ES-I3 (cell line): ENCODE data around the gene CCSER1.
"Not testable (repeated sequence)": the region's sequence is repeated elsewhere in the genome, so short reads cannot be mapped to it uniquely, and the experiment has no call there.

Experiments
- H3K36me3 ChIP-seq: 2 replicates; pipeline ENCODE4 v1.6.1; 2013; ENCODE audit warnings: mild to moderate bottlenecking, low read length, control low read depth, moderate library complexity; ENCODE audit not compliant: insufficient read depth
- H3K4me1 ChIP-seq: 2 replicates; pipeline ENCODE4 v1.6.1; 2013; ENCODE audit warnings: mild to moderate bottlenecking, control low read depth, low read length; ENCODE audit not compliant: insufficient read depth
- H3K9ac ChIP-seq: 2 replicates; pipeline ENCODE4 v1.6.1; 2013; ENCODE audit warnings: low read depth, mild to moderate bottlenecking, low read length, moderate library complexity
- H3K9me3 ChIP-seq: 2 replicates; pipeline ENCODE4 v1.6.1; 2013; ENCODE audit warnings: mild to moderate bottlenecking, low read length, moderate library complexity; ENCODE audit not compliant: control insufficient read depth, insufficient read depth

Gene CCSER1

DNA sequence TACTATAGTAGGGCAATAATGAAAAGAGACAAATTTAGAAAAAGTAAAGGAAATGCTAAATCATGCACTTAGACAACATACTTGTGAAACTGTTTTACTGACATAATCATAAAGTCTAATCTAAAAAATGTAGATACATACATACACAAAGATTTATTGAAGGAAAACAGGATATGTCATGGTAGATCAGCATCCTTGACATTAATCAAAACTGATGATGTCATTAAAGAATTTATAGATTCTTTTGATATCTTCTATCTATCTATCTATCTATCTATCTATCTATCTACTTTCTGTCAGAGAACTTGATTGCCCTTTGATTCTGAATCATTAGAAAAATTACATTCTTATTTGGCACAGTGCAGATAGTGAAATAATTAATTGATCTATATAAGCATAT lies 311.3 kb downstream of the CCSER1 start:
- H3K36me3 ChIP-seq: no peaks in the 10 kb centered on the region
- H3K9me3 ChIP-seq: no peaks in the 10 kb centered on the region
- no peak overlapping the region for H3K9ac ChIP-seq
- no peaks in the 10 kb centered on the region for H3K4me1 ChIP-seq

DNA sequence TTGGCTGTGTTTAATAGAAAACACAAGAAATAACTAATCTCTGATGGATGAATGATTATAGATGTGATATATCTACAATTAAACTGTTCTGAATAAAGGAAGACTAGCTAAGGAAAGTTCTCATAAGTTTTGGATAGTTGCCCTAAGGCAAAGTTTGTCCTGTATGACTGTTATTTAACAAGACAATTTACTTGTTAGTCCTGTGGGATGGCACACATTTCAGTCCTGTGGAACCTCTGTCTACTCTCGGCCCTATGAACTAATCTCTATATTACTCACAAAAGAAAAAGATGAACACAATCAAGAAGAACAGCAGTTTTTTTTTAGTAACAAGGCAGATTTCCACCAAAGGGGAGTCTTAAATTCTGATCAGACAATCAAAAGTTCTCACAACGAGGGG lies 314.6 kb downstream of the CCSER1 start:
- no peak overlapping the region for H3K9ac ChIP-seq
- no peaks in the 10 kb centered on the region for H3K4me1 ChIP-seq
- H3K36me3 ChIP-seq: no peaks in the 10 kb centered on the region
- H3K9me3 ChIP-seq: no peaks in the 10 kb centered on the region

DNA sequence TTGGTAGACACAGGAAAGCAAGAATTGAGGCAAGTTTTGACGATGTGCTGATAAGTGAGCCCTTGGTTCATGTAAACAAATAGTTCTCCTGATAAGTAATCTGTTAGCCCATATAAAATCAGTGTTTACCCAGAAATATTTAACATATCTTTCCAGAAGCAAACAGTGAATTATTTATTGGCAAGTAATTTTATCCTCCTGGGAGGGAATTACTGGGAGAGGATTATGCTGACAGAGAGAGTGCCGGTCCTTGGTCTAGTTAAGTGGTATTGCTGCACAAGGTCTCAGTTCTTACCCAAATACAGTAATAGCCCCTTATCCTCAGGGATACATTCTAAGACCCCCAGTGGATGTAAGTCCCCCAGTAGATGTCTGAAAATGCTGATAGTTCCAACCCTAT lies 315.4 kb downstream of the CCSER1 start:
- H3K4me1 ChIP-seq: no peaks in the 10 kb centered on the region
- H3K9me3 ChIP-seq: no peaks in the 10 kb centered on the region
- no peak overlapping the region for H3K9ac ChIP-seq
- H3K36me3 ChIP-seq: no peaks in the 10 kb centered on the region

DNA sequence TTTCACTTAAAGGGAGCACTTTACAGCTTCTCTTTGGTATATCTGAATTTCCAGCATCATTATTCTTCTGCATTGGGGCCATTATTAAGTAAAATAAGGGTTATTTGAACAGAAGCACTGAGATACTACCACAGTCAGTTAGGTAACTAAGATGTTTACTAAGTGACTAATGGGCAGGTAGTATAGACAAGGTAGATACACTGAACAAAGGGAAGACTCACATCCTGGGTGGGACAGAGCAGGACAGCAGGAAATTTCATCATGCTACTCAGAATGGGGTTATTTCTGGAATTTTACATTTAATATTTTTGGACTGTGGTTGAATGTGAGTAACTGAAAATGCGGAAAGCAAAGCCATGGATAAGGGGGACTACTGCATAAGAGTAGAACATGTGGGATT lies 316.0 kb downstream of the CCSER1 start:
- no peaks in the 10 kb centered on the region for H3K36me3 ChIP-seq
- H3K9ac ChIP-seq: no peak overlapping the region
- H3K4me1 ChIP-seq: no peaks in the 10 kb centered on the region
- no peaks in the 10 kb centered on the region for H3K9me3 ChIP-seq

DNA sequence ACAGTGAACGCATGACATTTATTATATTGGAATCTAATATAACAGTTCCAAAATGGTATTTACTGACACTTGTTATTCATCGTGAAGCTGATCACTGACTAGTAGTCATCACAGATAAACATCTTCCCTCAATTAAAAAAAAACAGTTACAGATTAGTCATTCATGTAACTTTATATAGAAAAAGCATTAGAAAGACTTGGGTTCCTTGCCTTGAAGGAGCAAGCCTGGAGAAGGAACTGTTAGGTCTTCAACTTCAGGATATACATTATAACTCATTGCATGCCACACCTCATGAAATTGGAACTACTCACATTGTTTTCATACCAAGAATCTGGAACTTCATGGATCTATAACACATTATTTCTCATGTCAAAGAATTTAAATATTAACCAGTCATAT lies 317.7 kb downstream of the CCSER1 start:
- Histone ChIP-seq H3K9ac (no peak overlapping the region), H3K9me3 (peaks cover 2% of the 10 kb centered on the region; the same call in 1 of the 2 replicates), H3K4me1 (no peaks in the 10 kb centered on the region), H3K36me3 (no peaks in the 10 kb centered on the region)

DNA sequence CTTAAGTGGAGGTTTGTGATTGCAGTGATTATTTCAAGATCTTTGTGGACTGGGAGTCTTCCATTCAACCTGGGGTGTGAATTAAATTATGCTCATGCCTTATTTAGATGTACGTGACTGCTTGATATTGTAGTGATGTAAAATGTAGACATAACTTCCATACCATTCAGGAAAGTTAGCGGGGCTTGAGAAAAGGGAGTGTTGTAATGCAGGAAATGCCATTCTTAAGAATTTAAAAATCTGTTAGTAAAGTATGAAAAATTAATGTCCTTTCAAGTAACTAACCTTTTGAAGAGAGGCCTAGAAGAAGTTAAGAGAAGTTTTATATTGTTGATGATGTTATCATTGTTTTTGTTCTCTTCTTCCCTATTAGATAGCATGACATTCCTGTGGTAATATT lies 318.2 kb downstream of the CCSER1 start:
- Histone ChIP-seq H3K36me3 (no peaks in the 10 kb centered on the region), H3K9me3 (peaks cover 2% of the 10 kb centered on the region; the same call in 1 of the 2 replicates), H3K9ac (no peak overlapping the region), H3K4me1 (no peaks in the 10 kb centered on the region)

DNA sequence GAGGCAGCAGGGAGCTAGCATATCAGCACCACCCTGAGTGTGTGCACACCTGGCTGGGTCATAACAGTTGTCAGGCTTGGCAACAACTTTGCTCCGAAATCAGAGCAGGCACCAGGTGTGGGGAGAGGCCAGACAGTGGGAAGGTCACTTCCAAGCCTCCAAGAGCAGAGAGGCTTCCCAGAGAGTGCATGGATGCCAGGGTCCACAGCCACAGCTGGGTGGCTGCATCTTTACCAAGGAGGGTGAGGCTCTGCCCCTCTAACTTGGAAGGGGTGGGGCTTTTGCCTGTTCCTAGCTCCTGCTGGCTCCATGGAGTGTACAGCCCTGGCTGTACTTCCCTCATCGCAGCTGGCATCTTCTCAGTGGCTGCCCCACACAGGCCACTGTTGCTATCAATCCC lies 322.4 kb downstream of the CCSER1 start:
- Histone ChIP-seq H3K4me1 (no peaks in the 10 kb centered on the region), H3K36me3 (no peaks in the 10 kb centered on the region), H3K9me3 (peaks cover 2% of the 10 kb centered on the region; the same call in 1 of the 2 replicates), H3K9ac (no peak overlapping the region)

DNA sequence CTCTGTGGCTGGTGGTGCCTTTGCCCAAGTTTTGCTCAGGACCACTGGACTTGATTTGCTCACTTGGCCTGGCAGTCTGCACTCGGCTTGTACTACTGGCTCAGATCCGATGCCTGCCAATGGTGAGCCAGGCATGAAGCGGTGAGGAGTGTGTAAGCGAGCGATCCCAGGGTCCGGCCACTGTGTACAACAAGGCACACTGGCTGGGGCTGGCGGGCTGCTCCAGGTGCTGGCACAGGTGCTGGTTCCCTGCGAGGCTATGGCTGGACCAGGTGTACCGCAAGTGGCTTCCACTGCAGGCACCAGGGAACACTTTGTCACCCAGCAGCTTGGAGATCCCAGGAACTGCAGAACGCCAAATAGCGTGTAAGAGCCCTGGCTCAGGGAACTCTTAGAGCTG lies 329.7 kb downstream of the CCSER1 start:
- H3K9ac ChIP-seq: no peak overlapping the region
- H3K36me3 ChIP-seq: no peaks in the 10 kb centered on the region
- H3K4me1 ChIP-seq: no peaks in the 10 kb centered on the region
- H3K9me3 ChIP-seq: peaks cover 4% of the 10 kb centered on the region; the same call in 1 of the 2 replicates

DNA sequence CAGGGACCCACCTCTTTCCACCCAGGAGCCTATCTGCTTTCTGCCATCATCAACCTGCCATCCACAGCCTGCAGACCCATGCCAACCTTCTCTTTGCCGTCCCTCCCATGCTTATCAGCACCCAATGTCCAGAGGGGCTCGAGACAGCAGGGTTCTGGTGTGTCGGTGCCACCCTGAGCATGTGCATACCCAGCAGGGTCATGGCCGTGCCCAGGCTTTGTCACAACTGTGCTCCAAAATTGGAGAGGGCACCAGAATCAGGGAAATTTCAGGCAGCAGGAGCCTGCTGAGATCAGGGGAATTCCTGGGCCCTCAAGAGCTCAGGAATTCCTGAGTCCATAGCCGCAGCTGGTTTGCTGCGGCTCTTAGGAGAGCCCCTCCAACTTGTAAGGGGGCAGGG lies 330.6 kb downstream of the CCSER1 start:
- H3K9me3 ChIP-seq: peaks cover 4% of the 10 kb centered on the region; the same call in 1 of the 2 replicates
- no peaks in the 10 kb centered on the region for H3K4me1 ChIP-seq
- no peak overlapping the region for H3K9ac ChIP-seq
- H3K36me3 ChIP-seq: no peaks in the 10 kb centered on the region

DNA sequence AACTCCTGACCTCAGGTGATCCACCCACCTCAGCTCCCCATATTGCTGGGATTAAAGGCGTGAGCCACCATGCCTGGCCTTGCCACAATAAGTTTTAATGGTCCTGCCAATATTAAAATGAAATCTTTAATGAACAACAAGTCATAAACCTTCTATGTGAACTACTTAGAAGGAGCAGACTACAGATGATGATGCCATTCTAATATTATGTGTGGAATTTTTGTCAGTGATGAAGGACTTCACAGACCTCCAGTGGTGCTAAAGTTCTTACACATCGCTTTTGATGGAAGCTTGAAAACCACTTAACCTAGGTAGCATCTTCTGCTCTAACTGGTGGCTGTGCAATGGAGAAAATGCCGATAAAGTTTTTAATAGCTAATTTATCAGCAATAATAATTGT lies 331.4 kb downstream of the CCSER1 start:
- H3K9me3 ChIP-seq: peaks cover 4% of the 10 kb centered on the region; the same call in 1 of the 2 replicates
- no peaks in the 10 kb centered on the region for H3K4me1 ChIP-seq
- H3K9ac ChIP-seq: no peak overlapping the region
- H3K36me3 ChIP-seq: no peaks in the 10 kb centered on the region

DNA sequence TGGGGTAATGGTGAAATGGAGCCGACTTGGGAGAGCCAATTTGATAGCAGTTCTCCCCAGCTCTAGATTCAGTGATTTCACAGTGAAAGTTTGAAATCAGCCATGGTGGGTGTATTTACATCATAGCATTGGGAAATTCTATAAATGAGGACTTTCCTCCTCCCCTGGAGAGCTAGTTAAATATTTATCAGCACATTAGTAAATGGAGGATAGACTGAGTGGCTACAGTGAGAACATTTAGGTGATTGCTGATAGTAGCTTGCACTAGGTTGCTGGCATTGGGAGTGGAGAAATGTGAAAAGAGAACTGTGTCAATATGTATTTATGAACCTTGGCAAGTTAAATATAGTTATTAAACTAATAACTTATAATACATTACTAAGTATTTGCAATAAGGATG lies 347.3 kb downstream of the CCSER1 start:
- H3K9ac ChIP-seq: no peak overlapping the region
- no peaks in the 10 kb centered on the region for H3K36me3 ChIP-seq
- H3K9me3 ChIP-seq: no peaks in the 10 kb centered on the region
- H3K4me1 ChIP-seq: no peaks in the 10 kb centered on the region

DNA sequence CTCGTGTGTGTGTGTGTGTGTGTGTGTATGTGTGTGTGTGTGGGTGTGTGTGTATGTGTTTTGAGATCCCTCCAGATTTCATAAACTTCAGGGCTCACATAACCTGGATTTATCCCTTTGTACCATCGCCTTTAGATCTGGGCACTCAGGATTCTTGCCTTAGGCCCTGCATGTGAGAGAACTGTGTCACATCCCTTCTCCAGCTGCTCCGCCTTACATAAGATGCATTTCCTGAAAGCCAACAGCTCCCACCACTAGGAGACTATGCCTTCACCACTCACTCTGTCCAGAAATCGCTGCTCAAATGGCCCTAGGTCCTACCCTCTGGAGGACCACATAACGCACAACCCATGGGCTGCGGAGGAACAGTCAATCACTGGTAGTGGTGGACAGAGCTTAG lies 348.8 kb downstream of the CCSER1 start:
- Histone ChIP-seq H3K4me1 (no peaks in the 10 kb centered on the region), H3K36me3 (no peaks in the 10 kb centered on the region), H3K9me3 (no peaks in the 10 kb centered on the region), H3K9ac (no peak overlapping the region)

DNA sequence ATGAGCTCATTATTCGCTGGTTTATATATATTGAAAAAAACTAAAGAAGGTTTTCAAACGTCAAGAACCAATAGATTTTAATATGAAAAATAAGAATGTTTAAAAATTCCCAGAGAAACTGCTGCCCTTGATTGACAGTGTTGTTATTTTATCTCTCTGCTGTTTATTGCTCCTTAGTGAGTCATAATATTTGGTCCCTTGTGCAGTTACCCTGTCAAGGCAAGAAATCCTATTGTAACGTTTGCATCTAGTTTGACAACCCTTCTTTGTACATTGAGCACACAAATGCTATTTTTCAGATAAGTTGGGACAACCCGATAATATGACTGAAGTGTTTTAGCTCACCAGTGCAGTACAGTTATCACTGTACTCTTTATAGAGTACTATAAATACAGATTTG lies 349.4 kb downstream of the CCSER1 start:
- H3K9me3 ChIP-seq: no peaks in the 10 kb centered on the region
- H3K36me3 ChIP-seq: no peaks in the 10 kb centered on the region
- H3K9ac ChIP-seq: no peak overlapping the region
- no peaks in the 10 kb centered on the region for H3K4me1 ChIP-seq

DNA sequence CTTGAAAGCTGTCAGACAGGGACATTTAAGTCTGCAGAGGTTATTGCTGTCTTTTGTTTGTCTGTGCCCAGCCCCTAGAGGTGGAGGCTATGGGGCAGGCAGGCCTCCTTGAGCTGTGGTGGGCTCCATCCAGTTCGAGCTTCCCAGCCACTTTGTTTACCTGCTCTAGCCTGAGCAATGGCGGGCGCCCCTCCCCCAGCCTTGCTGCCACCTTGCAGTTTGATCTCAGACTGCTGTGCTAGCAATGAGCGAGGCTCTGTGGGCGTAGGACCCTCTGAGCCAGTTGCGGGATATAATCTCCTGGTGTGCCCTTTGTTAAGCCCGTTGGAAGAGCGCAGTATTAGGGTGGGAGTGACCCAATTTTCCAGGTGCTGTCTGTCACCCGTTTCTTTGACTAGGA lies 357.7 kb downstream of the CCSER1 start:
- not testable (repeated sequence) for H3K9me3 ChIP-seq

DNA sequence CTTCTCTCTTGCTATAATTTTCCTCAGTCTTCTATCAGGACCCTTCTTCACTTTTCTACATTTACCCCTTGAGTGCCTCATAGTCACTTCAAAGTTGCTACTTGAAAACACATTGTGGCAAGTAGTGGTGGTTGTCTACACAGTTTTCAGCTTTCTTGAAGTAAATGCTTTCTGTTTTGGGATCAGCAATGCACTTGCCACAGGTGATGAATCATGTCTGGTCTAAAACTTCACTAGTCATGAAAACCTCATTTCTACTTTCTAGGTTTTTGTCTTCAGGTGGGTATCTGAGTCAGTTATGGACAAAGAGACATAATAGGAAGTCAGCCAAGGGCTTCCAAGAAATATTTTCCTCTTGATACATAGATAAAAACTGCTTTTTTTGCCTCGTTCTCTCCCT lies 359.2 kb downstream of the CCSER1 start:
- H3K36me3 ChIP-seq: no peaks in the 10 kb centered on the region
- H3K4me1 ChIP-seq: no peaks in the 10 kb centered on the region
- H3K9me3 ChIP-seq: 0 out of 2 replicates have a peak, but pooled peaks cover 4% of the 10 kb centered on the region
- no peak overlapping the region for H3K9ac ChIP-seq

More for the DNA sequence above, 357.7 kb downstream of the CCSER1 start:
- not testable (repeated sequence) for H3K36me3 ChIP-seq, H3K4me1 ChIP-seq, H3K9ac ChIP-seq

DNA sequence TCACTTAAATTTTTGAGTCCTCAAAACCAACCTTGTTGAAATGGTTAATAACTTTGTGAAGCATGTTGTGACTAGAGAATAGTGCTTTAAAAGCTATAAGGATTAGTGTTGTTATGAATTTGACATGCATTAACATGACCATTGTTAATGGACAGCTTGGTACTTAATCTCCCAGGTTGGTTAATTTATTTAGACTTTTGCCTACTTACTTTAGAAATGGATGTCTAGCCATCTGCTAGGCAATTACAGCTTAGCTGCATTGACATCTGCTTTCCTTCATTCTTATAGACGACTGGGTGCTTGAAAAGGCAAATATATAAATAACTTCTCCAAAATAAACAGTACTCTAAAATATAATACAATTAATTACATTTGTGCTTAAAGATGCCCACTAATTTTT lies 368.0 kb downstream of the CCSER1 start:
- Histone ChIP-seq H3K9me3 (no peaks in the 10 kb centered on the region; the same call in 1 of the 2 replicates), H3K9ac (no peak overlapping the region), H3K4me1 (no peaks in the 10 kb centered on the region), H3K36me3 (no peaks in the 10 kb centered on the region)
